ENCODE data around the gene CH25H. TPM values are rescaled to one million over a fixed set of nuclear protein-coding genes. Genes with fewer than 3 reads are reported as not detected.

The CH25H gene
- total and polyA plus RNA-seq, 10 donors, result 0.72 to 8.8 (median 2.1) TPM

DNA sequence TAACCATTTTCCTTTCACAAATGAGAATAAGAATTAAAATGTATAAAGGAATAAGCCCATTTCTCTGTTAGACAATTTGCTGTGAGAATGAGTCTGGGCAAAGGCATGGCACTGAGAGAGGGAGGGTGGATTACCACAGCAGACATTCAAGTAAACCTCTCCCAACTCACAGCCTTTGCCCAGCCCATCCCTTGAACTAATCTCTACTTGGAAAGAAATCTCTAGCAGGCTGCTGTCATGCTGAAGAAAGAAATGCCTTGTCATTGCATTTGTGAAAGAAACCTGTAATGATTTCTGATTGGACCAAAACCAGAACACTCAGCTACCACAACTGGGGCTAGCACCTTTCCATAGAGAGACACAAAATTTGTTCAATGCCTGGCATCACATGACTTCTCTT lies 39.2 kb downstream of the CH25H start:
- H3K27ac ChIP-seq, result no peak overlapping the region
- no peak overlapping the region for H3K4me3 ChIP-seq
- no peaks in the 10 kb centered on the region for H3K9me3 ChIP-seq
- H3K27me3 ChIP-seq (replicated peaks in 1 of 7), result no peaks in the 10 kb centered on the region
- peaks cover 5 to 18% (median 16%) of the 10 kb centered on the region in 6 donors for H3K4me1 ChIP-seq
- intact Hi-C loops (cut with DNase I; ENCODE audit: low total_unique reads), result no loop called here
- TF ChIP-seq POLR2A (IDR thresholded peaks at IDR 0.05) (no peak), POLR2AphosphoS5 (IDR thresholded peaks at IDR 0.05) (no peak)
- TF ChIP-seq, protein P1, sequence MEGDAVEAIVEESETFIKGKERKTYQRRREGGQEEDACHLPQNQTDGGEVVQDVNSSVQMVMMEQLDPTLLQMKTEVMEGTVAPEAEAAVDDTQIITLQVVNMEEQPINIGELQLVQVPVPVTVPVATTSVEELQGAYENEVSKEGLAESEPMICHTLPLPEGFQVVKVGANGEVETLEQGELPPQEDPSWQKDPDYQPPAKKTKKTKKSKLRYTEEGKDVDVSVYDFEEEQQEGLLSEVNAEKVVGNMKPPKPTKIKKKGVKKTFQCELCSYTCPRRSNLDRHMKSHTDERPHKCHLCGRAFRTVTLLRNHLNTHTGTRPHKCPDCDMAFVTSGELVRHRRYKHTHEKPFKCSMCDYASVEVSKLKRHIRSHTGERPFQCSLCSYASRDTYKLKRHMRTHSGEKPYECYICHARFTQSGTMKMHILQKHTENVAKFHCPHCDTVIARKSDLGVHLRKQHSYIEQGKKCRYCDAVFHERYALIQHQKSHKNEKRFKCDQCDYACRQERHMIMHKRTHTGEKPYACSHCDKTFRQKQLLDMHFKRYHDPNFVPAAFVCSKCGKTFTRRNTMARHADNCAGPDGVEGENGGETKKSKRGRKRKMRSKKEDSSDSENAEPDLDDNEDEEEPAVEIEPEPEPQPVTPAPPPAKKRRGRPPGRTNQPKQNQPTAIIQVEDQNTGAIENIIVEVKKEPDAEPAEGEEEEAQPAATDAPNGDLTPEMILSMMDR (IDR thresholded peaks at IDR 0.05 in 8 of 11, conservative IDR thresholded peaks at IDR 0.05 in 3 of 11), result no peak
- no peak for DNase-seq
- no peaks in the 10 kb centered on the region for H3K36me3 ChIP-seq

DNA sequence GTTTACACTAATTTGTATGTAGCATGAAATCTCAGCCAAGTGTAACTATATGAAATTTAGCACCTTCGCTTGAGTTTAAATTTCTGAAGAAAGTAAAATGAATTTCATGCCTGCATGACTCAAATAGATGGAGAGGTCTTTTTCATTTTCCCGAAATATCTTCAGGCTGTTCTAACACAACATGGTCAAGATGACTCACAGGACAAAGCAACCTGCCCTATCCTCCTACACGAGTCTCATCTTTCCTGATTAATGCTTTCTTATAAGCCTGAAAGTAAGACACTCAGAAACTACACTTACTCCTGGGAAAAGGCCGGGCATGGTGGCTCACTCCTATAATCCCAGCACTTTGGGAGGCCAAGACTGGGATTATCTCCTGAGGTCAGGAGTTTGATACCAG lies 41.2 kb downstream of the CH25H start:
- Histone ChIP-seq H3K36me3 (no peaks in the 10 kb centered on the region), H3K27ac (no peak overlapping the region), H3K4me1 (peaks cover 5 to 19% (median 16%) of the 10 kb centered on the region in 6 donors), H3K27me3 (replicated peaks in 1 of 7) (no peaks in the 10 kb centered on the region), H3K4me3 (no peak overlapping the region), H3K9me3 (no peaks in the 10 kb centered on the region)
- WGBS, 5 donors, result 79 to 95% (median 89%) methylated on average over 4 of the region's 4 CpGs
- TF ChIP-seq POLR2AphosphoS5 (IDR thresholded peaks at IDR 0.05) (no peak), POLR2A (IDR thresholded peaks at IDR 0.05) (no peak)
- TF ChIP-seq, protein P1 (IDR thresholded peaks at IDR 0.05 in 8 of 11, conservative IDR thresholded peaks at IDR 0.05 in 3 of 11), result no peak
- intact Hi-C loops (cut with DNase I; ENCODE audit: low total_unique reads), result no loop called here
- DNase-seq, result no peak

DNA sequence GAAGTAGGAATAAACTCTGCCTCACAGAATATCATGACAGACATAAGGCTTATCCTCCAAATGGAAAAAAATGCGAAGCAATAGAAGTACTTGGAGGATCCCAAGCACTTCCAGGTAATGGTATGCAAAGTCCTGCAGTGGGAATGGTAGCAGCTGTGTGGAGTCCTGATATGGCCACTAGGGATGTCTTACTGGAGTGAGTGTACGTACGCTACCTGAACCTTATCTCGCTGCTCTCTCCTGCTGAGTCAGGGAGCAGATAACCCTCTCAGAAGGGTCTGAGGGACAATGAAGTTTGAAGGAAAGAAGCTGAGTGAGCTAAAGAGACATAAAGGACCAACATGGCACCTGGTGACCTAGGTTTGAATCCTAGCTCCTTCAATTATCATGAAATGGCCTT lies 42.2 kb downstream of the CH25H start:
- DNase-seq, result no peak
- intact Hi-C loops (cut with DNase I; ENCODE audit: low total_unique reads), result no loop called here
- Histone ChIP-seq H3K36me3 (no peaks in the 10 kb centered on the region), H3K27me3 (replicated peaks in 1 of 7) (no peaks in the 10 kb centered on the region), H3K4me3 (no peak overlapping the region), H3K9me3 (no peaks in the 10 kb centered on the region), H3K27ac (no peak overlapping the region), H3K4me1 (peaks cover 5 to 19% (median 16%) of the 10 kb centered on the region in 6 donors)
- TF ChIP-seq, protein P1 (IDR thresholded peaks at IDR 0.05 in 8 of 11, conservative IDR thresholded peaks at IDR 0.05 in 3 of 11), result no peak
- TF ChIP-seq POLR2AphosphoS5 (IDR thresholded peaks at IDR 0.05) (no peak), POLR2A (IDR thresholded peaks at IDR 0.05) (no peak)
- 84 to 97% (median 94%) methylated on average over 4 of the region's 4 CpGs for WGBS, 5 donors

DNA sequence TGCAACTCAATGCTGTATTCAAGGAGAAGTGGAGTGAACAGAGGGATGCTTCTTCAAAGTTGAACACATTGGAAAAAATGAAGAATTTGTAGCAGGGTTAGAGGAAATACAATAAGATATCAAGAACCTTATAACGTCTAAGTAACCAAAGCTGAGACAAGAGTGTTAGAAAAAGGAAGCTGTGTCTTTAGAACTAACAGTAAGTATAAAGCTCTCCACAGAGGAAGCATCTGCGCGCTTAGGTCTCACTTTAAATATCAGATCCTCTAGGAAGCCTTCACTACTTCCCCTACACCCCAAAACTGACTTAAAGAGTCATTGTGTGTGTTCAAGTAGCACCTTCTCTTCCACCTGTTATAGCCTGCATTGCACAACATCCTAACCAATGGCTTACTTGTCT lies 43.0 kb downstream of the CH25H start:
- Histone ChIP-seq H3K36me3 (no peaks in the 10 kb centered on the region), H3K27me3 (replicated peaks in 1 of 7) (no peaks in the 10 kb centered on the region), H3K27ac (peak overlapping the region in 7 of 8 donors; percentile 2 to 73 (median 56)), H3K4me1 (peaks cover 5 to 19% (median 16%) of the 10 kb centered on the region in 6 donors), H3K4me3 (peak overlapping the region in 2 of 8 donors; percentile 24 to 52), H3K9me3 (no peaks in the 10 kb centered on the region)
- no peak for TF ChIP-seq POLR2A (IDR thresholded peaks at IDR 0.05)
- no peak for TF ChIP-seq POLR2AphosphoS5 (IDR thresholded peaks at IDR 0.05)
- TF ChIP-seq, protein P1 (IDR thresholded peaks at IDR 0.05 in 8 of 11, conservative IDR thresholded peaks at IDR 0.05 in 3 of 11), result no peak
- 14 to 32% (median 22%) methylated on average over 3 of the region's 3 CpGs for WGBS, 5 donors
- no peak for DNase-seq
- intact Hi-C loops (cut with DNase I; ENCODE audit: low total_unique reads), result no loop called here
